GM12892 (cell line): ENCODE data around the gene MICAL2.

Source experiments
- POLR2A ChIP-seq: IDR thresholded peaks from 2 replicates; pipeline ENCODE4 v1.6.1; 2011; ENCODE audit warnings: low read depth, low read length, control low read depth
- POLR2AphosphoS5 ChIP-seq: IDR thresholded peaks from 2 replicates; pipeline ENCODE4 v1.6.1; 2011; ENCODE audit warnings: low read depth, low read length, control low read depth
- TAF1 ChIP-seq: IDR thresholded peaks from 2 replicates; pipeline ENCODE4 v1.6.1; 2011; ENCODE audit warnings: low read depth, mild to moderate bottlenecking, control low read depth, low read length, borderline replicate concordance

DNA sequence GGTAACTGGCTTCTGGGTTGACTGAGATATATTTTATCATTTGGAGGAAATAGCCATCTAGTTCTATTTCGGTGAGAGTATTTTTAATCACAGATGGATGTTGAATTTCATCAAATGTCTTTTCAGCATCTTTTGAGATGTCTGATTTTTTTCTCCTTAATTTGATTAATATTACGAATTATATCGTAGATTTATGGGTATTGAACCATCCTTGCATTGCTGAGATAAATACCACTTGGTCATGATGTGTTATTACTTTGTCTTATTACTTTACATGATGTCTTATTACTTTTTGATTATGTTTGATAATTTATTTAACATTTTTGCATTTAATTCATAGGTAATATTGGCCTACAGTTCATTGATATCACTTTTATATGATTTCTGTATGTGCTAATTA is 188.2 kb downstream of the MICAL2 start:
- TF ChIP-seq POLR2A (no peak), POLR2AphosphoS5 (no peak), TAF1 (no peak)
